Renal cortical epithelial cell (primary cell): ENCODE results near the gene ARMH1. TPM values are rescaled to one million over a fixed set of nuclear protein-coding genes. Genes with fewer than 3 reads are reported as not detected.
"Not testable (repeated sequence)": the region's sequence is repeated elsewhere in the genome, so short reads cannot be mapped to it uniquely, and the experiment has no call there.

ENCODE experiments used
- DNase-seq: peaks from one replicate; pipeline ENCODE4 v3.0.0-alpha.2; 2011; ENCODE audit warnings: low read depth
- total RNA-seq: library from RNA; depleted of rRNA; stranded (reverse); fragments of >200 nt; gene quantifications from 2 replicates; pipeline ENCODE4 v1.2.3, GENCODE V29; 2014

The ARMH1 gene
- total RNA-seq, 1 donor from 2014 or later, result 6.7 TPM

DNA sequence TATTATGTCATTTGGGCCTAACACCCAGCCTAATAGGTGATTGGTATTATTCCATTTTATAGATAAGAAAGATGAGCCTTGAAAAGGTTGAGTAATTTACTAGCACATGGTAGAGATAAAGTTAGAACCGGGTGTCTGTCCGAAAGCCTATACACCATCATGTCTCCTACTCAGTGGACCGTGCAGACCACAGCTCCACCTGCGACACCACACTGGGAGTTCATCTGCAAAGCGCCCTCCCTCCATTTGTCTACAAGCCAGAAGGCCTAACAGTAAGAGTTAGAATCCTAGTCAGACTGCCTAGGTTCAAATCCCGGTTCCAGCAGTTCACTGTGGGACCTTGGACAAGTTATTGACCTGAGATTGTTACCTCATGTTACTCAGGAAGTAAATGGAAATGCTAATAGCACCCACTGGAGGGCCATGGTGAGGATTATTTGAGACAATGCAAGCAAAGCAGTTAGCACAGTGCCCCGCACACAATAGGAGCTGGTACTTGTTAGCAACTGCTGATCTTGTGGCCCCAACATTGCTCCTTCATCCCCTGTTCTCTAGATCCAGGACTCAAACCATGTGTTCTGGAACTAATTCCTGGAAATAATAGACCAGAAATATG, 20.5 kb downstream of the ARMH1 start:
- no peak for DNase-seq

DNA sequence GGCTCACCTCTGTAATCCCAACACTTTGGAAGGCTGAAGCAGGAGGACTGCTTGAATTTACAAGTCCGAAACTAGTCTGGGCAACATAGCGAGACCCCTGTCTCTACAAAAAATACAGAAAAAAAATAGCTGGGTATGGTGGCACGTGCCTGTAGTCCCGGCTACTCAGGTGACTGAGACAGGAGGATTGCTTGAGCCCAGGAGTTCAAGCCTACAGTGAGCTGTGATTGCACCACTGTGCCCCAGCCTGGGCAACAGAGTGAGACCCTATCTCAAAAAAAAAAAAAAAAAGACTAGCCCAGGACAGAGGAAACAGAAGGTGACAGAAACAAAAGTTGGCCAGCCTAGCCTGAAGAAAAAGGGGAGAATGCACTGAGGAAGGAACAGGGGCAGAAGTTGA, 21.2 kb downstream of the ARMH1 start:
- no peak for DNase-seq

DNA sequence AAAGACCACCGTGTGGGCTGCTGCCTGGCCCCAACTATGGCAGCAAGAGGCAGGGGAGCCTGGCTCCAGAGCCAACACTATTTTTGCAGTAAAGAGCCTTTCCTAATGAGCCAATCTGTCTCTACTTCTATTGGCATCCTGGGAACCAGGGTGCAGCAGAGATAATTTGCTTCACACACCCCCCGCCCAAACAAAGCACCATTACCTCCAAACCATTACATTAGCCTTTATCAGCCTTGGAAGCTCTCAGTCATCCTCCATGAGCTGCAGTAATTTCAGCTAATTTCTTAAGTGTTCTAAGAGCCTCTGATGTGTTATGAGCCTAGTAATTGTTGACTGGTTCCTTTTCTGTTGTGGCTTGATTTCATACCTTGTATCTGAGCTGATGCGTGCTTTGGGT, 21.6 kb downstream of the ARMH1 start:
- DNase-seq, result no peak

DNA sequence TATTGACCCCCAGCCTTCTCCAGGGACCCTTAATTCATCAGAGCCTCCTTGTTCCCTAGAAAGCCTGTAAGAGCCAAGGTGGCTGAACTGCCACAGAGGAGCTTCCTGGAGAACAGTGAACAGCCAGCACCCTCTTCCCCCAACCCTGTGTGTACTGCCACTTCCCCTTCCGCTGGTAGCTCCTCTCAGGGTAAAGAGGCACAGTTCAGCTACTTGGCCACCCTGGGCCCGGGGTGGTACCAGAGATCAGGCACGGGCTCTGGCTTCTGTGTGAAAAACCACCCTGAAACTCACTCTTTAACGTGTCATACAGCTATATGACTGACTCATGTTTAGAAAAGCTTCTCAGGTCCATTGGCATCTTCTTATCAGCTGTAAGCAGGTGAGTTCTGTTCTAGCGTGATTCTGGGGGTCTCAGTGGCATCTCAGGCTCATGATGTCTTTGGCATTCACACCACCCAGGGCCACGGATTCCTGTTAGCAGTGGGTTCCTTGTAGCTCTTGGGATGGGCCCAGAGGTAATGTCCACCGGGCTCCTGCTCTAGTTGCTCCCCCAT, 22.4 kb downstream of the ARMH1 start:
- DNase-seq, result no peak

DNA sequence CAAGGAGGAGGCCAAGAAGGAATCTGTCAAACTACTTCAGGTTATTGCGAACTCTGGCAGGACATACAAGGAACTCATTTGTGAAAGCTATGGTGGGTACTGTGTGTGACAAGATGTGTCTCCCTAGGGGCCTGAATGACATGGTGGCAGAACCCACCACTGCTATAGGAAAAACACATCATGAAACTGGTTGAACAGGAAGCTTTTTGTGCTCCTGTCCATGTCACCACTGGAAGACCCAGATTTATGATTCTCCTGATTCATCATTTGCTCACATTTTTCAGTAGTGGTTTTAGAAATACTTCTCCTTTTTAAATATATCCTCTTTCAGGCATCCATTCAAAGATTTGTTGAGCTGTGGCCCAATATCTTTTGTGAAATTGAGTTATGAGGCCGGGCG, 23.6 kb downstream of the ARMH1 start:
- DNase-seq, result no peak

DNA sequence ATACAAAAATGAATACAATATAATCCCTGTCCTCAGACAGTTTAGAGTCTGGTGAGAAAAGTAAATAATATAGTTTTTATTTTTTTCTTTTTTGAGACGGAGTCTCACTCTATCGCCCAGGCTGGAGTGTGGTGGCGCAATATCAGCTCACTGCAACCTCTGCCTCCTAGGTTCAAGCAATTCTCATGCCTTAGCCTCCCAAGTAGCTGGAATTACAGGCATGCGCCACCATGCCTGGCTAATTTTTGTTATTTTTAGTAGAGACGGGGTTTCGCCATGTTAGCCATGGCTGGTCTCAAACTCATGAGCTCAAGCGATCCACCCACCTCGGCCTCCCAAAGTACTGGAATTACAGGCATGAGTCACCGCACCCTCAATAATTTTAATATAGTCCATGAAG, 24.9 kb downstream of the ARMH1 start:
- DNase-seq, result not testable (repeated sequence)

DNA sequence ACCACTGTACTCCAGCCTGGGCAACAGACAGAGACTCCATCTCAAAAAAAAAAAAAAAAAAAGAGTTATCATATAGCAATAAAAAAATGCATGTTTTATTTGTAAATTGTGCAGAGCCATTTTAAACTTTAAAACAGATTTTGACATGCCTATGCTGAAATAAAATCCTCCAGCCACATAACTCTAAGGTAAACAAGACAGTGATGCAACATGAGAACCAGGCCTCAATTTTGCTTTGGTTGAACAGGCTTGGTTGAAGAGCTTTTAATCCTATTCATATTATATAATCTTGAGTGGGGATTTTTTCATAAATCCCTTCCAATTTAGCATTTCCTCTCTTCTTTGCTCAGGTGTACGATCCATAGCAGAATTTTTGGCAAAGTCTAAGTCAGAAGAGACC, 26.1 kb downstream of the ARMH1 start:
- DNase-seq, result no peak

DNA sequence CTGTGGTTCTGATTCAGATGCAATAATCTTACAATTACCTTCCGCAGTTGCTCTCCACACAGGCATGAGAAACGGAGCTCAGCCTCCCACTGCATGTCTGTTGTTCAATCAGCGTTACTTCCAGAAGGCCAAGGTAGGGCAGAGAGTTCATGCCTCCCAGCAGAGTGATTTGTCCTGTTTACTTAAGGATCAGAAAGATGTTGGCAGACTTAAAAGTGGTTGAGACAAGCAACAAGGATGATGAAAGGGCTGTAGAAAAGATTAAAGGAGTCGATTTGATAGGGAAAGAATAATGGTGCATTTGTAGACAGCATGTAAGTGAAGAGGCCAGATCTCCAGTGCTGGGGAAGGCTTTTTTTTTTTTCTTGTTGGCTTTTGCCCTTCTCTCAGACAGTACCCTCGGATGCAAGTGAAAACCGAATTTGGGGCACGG, 26.6 kb downstream of the ARMH1 start:
- peak; percentile 41 for DNase-seq

DNA sequence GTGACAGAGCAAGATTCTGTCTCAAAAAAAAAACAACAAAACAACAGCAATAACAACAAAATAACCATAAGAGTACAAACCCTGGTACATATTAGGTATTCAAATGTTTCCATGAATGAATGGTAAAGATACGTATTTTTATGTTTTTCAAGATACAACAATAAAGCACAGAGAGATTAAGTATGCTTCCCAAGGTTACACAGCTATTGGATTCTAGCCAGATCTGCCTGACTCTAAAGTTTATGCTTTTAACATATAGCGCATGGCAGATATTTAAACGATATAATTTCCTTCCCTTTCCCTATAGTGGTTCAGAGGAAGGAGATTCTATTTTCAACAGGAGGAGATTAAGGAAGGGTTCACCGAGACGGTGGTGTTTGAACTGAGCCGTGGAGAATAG, 31.0 kb downstream of the ARMH1 start:
- DNase-seq, result no peak

DNA sequence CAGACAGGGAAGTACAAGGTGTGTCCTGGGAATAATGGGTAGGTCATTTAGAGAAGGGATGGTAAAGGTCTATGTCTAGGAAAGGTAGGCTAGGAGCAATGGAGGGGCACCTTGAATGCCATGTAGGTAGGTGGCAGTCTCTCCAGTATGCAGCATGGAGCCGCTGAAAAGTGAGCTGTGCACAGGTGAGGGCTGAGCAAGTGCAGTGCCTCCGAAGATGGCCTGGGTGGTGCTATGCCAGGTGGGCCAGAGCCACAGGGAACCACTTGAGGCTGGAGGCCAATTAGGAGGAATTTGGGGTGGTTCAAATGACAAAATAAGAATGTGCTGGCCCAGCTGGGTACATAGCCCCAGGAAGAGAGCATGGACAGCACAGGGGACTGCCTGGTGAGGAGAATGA, 31.4 kb downstream of the ARMH1 start:
- no peak for DNase-seq

DNA sequence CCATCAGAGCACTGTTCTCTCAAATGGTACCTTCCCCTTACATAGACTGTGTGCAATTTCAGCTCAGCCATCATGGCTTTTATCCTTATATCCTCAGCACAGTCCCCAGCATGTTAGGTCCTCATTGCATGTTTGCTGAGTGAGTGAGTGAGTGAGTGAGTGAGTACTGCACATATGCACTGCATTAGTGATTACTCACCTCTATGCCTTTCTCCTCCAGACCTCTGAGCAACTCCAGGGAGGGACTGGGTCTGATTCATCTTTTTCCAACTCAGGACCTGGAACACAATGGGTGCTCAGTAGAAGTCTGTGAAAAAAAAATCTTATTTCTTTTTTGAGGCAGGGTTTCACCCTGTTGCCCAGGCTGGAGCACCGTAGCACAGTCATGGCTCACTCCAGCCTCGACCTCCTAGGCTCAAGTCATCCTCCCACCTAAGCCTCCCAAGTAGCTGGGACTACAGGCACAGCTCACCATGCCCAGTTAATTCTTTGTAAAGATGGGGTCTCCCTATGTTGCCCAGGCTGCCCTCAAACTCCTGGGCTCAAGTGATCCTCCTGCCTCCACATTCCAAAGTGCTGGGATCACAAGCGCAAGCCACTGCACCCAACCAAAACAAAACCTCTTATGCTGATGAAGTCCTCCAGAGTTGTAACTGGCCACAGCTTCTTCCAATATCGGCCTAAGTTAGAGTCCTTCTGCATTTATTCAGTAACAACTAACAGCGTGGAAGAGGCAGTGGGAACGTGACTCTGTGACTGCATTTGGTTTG, 32.8 kb downstream of the ARMH1 start:
- peak; percentile 96 for DNase-seq

DNA sequence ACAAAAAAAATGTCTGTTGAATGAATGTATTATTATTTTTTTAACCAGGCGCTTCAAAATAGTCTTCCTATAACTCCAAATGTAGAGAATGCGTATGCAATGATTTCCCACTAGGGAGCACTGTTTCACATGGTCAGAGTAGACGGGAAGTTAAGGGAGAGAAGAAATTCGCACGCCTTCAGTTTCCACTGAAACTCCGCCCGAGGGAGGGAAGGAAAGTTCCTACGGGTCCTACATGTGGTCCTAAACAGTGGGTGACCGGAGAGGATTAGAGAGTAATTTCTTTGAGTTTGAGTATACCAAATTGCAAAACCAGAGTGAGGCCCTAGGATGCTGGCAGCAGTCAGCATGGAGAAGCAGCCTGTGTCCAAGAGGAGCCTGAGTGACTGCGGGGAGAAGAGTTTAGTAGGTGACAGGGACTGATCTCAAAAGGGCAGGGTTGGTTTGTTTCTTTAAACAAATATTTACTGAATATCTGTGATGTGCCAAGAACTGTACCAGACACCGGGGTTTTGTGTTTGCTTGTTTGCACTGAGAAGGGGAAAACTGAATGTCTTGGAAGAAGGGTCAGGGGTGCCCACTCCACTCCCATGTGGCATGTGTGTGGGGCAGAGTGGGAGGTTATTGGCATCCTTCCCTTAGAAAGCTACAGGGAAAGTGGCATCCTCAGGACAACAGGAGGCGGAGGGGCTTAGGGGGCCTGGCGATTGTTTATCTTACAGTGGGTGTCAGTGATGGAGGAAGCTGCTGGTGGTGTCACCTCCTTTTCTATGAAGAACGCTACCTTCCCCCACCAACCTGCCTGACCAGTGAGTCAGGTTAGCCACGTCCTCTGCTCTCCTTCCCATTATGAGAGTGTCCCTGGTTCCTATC, 33.7 kb downstream of the ARMH1 start:
- DNase-seq, result peak; percentile 54

DNA sequence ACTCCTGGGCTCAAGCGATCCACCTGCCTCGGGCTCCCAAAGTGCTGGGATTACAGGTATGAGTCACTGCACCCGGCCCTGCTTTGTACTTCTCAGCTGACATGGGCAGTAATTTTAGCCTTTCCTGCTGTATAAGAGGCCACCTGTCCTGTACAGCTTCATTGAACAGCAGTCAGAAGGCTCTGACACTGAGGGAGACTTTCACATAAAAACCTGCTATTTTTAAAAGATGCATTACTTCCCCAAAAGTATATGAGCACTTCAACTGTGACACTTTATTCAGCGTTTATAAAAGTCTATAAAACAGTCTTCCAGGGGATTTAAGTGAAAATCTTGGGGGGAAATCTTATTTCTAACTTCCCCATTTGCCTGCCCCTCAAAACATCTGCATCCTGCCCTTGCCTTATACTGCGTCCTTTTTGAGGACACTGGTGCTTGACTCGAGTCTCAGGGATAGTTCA, 38.8 kb downstream of the ARMH1 start:
- peak; percentile 66 for DNase-seq

DNA sequence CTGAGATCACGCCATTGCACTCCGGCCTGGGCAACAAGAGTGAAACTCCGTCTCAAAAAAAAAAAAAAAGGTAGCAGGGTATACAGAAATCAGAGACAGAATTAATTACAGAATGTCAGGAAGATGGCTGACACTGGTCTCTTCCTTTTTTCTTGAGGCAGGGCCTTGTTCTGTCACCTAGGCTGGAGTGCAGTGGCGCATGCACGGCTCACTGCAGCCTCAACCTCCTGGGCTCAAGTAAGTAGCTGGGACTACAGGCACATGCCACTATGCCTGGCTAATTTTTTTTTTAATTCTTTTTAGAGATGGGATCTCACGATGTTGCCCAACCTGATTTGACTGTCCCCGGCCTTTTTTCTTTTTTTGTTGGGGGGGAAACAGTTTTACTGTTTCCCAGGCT, 40.0 kb downstream of the ARMH1 start:
- no peak for DNase-seq

DNA sequence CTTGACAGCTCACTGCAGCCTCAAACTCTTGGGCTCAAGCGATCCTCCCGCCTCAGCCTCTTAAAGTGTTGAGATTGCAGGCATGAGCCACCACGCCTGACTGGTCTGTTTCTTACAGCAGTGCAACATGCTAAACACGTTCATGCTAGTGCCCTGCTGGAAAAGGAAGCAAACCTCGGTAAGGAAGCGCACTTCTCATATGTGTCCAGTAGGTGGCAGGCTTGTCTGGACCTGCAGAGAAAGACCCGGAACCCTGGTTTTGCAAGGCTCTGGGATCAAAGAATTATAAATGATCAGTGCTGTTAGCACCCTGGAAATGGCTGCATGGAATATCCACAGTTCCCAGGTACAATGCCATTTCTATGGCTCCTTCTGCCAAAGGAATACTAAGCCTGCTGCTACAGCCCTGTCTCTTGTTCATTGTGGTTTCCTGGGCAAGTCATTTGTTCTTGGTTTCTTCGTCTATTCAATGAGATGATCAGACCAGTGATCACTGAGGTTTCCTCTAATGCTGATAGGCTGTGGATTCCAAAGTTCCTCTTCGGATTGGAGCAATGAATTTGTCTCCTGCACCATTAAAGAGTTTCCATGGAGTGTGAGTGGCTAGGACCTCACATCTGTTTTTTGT, 40.5 kb downstream of the ARMH1 start:
- peak; percentile 64 for DNase-seq

DNA sequence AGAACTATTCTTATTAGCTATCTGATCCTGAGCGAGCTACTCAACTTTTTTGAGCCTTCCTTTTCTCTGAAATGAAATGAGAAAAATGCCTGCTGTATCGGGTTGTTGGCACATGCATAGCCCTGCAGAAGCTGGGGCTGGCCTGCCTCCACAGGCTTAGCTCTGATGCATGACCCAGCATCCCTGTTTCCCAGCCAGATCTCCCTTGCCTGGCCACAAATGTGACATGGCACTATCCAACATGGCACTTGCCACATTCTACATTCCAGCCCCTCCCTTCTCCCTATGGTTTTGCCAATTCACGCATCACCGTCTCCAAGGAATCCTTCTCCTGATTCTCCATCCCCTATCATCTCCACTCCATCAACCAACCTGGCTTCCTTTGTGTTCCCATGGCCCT, 42.6 kb downstream of the ARMH1 start:
- no peak for DNase-seq

DNA sequence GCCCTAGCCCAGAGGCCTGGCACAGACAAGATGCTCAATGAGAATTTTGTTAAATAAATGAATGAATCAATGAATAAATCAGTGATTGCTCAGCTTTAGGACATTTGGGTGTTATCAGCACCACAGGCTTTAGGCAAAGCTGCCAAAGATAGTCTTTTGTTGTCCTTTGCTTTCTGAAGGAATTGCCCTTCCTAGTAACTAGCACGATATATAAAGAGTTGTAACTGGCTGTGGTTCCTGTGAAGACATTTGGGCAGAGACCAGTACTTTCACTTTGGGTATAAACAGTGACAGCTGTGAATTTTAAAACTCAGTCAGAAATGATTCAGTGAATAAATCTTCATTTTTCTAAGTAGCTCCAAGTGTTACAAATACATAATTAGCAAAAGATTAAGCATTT, 43.1 kb downstream of the ARMH1 start:
- DNase-seq, result no peak

DNA sequence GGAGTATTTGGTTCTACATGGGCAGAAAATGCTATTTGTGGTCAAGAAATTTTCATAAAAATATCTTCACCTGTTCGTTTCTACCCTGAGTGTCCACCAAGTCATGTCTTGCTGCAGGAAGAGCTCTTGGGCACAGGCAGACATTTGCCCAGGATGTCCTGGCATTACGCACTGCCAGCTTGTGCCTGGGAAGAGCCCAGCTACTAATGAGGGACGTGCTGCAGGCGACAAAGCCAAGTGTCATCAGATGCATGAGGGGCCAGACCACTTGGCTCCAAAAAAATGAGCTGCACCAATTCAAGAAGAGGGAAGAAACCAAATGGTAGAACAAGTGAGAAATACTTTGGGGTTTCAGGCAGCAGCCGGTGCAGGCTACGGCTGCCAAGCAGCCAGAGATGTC, 43.6 kb downstream of the ARMH1 start:
- DNase-seq, result no peak

DNA sequence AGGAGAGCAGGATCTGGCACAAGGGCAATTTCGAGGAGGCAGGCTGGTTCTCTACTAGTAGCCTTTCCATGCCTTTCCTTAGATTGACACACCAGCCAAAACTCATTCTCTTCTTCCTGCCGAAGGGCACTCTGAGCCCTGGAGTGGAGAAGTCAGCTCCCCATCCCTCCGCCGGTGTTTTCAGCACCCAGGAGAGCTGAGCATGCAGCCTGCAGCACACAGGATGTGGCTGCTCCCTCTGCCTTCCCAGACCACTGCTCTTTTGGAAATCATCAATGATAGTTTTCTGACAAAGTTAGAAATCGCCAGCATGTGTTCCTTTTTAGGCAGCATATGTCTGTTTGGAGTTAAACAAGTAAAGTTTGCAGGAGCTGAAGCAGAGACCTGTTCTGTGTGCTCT, 44.8 kb downstream of the ARMH1 start:
- no peak for DNase-seq

DNA sequence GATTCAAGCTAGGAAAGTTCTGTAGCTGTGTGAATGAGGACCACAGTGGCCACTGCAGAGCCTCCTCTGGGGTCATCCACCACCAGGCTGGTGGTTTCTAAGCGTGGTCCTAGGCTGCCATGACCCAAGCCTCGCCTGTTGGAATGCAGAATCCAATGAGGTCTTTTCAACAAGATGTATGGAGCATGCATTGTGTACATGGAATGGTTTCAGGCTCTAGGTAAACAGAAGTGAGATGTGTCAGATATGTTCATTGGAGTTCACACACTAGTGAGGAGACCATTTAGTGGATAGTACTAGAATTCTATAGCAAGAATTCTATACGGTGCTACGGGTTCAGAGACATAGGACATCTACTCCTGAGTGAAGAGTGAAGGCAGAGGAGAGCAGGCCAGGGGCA, 45.8 kb downstream of the ARMH1 start:
- DNase-seq, result no peak

DNA sequence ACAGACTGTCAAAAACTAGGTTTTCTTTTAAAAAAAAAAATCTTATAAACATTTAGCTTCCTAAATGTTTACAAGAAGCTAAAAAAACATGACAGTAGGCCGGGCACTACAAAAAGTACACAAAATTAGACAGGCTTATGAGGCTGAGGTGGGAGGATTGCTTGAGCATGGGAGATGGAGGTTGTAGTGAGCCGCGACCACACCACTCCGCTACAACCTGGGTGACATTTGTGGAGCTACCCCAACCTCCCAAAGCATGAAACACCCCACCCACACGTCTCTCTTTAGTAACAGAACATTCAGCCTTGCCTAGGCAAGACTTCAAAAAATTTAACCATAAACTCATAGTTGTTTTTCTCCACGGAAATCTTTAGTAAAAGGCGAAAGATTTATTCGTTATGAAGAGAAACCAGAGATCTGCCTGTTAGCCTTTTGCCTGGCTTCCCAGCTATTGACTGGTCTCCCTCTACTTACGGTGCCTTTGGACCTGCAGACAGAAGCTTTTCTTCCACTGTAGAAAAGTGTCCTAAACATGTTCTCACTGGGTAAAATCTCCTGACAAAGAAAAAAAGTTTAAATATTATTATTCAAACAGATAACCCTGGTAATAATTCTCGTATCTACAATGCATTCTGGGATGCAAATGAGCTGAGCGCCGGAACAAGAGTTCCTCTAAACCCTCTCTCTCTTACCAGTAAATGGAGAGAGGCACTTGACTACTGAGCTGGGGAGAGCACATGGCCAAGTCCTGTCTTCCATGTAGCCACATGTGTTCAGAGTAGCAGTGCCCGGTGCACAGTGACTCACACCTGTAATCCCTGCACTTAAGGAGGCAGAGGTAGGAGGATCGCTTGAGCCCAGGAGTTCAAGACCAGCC, 47.2 kb downstream of the ARMH1 start:
- DNase-seq, result peak; percentile 76
